ENCODE measurements around the gene PPP1R10. TPM values are rescaled to one million over a fixed set of nuclear protein-coding genes. Genes with fewer than 3 reads are reported as not detected.
"Not testable (repeated sequence)": the region's sequence is repeated elsewhere in the genome, so short reads cannot be mapped to it uniquely, and the experiment has no call there.

PPP1R10 gene
- total RNA-seq: 10 to 100 TPM; 47.6 to 74.0 (median 61.3) TPM

DNA sequence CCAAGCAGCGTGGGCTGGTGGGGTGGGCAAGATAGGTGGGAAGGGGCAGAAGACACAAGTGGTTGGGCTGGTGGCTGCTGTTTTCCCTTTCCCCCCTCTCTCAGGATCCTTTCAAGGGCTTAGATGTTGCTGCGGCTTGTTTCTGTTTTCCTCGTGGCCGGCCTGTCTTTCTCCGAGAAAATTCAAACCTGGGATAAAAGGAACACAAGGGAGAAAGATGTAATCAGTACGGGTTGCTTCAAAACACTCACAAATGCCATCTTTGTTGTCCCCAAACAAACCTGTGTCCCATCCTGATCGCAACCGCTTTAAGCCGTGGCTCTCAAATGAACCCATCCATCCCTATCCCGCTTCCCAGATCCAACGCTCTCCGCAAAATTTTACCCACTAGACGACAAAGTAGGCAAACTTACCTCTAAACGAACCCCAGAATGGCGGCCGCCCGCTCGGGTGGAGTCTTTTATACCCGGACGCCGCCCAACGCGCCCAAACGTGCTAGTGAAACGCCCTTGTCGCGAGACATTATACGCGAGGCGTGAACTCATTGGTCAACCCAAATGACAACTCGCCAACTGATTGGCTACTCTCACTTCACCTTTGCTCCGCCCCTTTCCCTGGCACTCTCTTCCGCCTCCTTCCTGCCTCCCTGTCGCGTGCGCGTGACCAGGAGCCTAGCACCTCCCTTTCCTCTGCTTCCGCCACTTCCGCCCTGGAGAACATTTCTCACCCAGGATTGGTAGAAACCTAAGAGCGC is at the start of gene PPP1R10:
PPP1R10 (minus strand) TSS at position 433 of the 754 bp plus-strand sequence. CDS start 7,299 bp downstream, outside the sequence.
- peak within 1 kb of the TSS; percentile 70 to 86 (median 76) for H3K4me3 ChIP-seq
- H3K27me3 ChIP-seq: no peaks in the 10 kb centered on the region
- peaks cover 0 to 38% (median 0%) of the 10 kb centered on the region in 3 donors for H3K36me3 ChIP-seq
- peak within 1 kb of the TSS; percentile 87 to 97 (median 92) for H3K27ac ChIP-seq
- peak; percentile 95 to 100 (median 99) for DNase-seq
- peak; percentile 100 for TF ChIP-seq POLR2A (IDR thresholded peaks at IDR 0.05)
- TF ChIP-seq, protein P1, sequence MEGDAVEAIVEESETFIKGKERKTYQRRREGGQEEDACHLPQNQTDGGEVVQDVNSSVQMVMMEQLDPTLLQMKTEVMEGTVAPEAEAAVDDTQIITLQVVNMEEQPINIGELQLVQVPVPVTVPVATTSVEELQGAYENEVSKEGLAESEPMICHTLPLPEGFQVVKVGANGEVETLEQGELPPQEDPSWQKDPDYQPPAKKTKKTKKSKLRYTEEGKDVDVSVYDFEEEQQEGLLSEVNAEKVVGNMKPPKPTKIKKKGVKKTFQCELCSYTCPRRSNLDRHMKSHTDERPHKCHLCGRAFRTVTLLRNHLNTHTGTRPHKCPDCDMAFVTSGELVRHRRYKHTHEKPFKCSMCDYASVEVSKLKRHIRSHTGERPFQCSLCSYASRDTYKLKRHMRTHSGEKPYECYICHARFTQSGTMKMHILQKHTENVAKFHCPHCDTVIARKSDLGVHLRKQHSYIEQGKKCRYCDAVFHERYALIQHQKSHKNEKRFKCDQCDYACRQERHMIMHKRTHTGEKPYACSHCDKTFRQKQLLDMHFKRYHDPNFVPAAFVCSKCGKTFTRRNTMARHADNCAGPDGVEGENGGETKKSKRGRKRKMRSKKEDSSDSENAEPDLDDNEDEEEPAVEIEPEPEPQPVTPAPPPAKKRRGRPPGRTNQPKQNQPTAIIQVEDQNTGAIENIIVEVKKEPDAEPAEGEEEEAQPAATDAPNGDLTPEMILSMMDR (IDR thresholded peaks at IDR 0.05): no peak
- H3K4me1 ChIP-seq: peaks cover 0 to 31% (median 9%) of the 10 kb centered on the region in 4 donors
- H3K9me3 ChIP-seq: no peaks in the 10 kb centered on the region

DNA sequence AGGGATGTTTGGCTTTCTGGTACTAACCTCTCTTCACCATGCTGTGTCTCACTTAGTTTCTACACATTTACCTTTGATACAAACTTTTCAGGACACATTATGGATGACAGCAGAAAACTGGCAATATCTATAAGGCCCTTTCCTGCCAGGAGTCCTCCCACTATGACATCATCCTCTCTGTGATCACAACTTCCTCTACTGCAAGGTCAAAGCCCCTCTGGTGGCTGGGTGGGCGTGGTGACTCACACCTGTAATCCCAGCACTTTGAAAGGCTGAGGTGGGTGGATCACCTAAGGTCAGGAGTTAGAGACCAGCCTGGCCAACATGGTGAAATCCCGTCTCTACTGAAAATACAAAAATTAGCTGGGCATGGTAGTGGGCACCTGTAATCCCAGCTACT is 49.3 kb upstream of the PPP1R10 start:
- not testable (repeated sequence) for H3K4me1 ChIP-seq, H3K4me3 ChIP-seq, DNase-seq, H3K9me3 ChIP-seq, H3K27me3 ChIP-seq, H3K27ac ChIP-seq
- H3K36me3 ChIP-seq: peaks cover 0 to 96% (median 0%) of the 10 kb centered on the region in 3 donors

DNA sequence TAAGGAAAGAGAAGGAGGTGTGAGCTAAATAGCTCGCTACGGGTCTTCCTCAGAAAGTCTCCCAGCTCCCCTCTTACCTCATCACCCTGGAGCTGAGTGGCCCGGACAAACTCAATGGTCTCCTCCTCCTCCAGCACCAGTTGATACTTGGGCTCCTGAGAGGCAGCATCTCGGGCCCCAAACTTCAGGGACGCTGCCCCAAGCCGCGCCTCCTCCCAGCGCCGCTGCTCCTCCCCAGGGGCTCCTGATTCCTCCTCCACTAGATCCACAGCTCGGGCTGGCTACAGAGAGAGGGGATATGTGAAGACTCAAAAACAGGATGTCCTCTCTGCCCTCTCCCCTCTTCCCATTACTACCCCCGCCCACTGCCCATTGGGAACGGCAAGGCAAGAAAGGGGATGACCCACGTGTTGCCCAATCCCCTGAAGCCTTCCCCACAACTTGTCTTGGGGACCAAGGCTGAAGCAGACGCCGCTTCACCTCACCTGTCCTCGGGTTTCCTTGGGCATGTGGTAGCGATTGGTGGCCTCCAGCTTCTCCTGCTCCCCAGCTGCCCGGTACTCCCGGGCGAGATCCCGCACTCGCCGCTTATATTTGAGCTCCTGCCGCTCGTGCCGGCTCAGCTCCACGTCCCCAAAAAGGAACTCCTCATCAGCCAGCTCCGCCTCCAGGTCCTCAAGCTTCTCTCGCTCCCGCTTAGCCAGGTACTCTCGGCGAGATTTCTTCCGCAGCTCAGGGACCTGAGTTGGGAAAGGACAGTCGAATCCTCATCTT is 48.1 kb upstream of the PPP1R10 start:
- H3K27me3 ChIP-seq: no peaks in the 10 kb centered on the region
- no peak for DNase-seq
- H3K27ac ChIP-seq: no peak overlapping the region
- TF ChIP-seq POLR2A (IDR thresholded peaks at IDR 0.05): no peak
- TF ChIP-seq, protein P1 (IDR thresholded peaks at IDR 0.05): no peak
- H3K36me3 ChIP-seq: peaks cover 0 to 99% (median 0%) of the 10 kb centered on the region in 3 donors
- no peaks in the 10 kb centered on the region for H3K9me3 ChIP-seq
- H3K4me3 ChIP-seq: no peak overlapping the region
- no peaks in the 10 kb centered on the region for H3K4me1 ChIP-seq

DNA sequence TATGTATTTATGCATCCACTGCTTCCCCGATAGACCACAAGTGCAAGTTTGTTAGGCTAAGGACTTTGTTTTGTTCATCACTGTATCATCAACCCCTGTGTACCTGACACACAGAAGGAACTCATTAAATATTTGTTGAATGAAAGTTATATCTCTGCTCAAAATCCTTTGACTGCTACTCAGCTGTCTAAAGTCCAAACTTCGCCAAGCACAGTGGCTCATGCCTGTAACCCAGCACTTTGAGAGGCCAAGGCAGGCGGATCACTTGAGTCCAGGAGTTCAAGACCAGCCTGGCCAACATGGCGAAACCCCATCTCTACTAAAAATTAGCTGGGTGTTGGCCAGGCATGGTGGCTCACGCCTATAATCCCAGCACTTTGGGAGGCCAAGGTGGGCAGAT is 40.9 kb upstream of the PPP1R10 start:
- not testable (repeated sequence) for H3K4me3 ChIP-seq, H3K4me1 ChIP-seq, H3K9me3 ChIP-seq, H3K27me3 ChIP-seq, H3K27ac ChIP-seq, DNase-seq
- peaks cover 0 to 100% (median 0%) of the 10 kb centered on the region in 3 donors for H3K36me3 ChIP-seq

DNA sequence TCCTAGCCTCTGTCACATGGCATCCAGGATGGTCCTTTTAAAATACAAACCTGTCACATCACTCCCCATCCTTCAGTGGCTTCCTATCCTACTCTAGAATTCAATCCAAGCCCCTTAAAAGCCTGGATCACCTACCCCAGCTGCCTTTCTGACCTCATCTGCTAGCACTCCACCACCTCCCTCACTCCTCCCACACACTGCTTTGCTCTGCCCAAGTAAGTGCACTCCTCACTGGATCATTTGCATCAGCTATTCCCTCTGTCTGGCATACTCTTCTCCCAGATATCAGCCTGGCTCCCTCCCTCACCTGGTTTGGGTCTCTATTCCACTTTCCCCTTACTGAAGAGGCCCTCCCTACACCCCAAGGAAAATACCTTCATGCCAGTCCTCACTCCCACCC is 40.4 kb upstream of the PPP1R10 start:
- Histone ChIP-seq H3K27ac (no peak overlapping the region), H3K4me1 (no peaks in the 10 kb centered on the region), H3K4me3 (no peak overlapping the region), H3K36me3 (peaks cover 0 to 100% (median 0%) of the 10 kb centered on the region in 3 donors), H3K27me3 (no peaks in the 10 kb centered on the region), H3K9me3 (no peaks in the 10 kb centered on the region)
- DNase-seq: no peak
- no peak for TF ChIP-seq POLR2A (IDR thresholded peaks at IDR 0.05)
- TF ChIP-seq, protein P1 (IDR thresholded peaks at IDR 0.05): no peak

DNA sequence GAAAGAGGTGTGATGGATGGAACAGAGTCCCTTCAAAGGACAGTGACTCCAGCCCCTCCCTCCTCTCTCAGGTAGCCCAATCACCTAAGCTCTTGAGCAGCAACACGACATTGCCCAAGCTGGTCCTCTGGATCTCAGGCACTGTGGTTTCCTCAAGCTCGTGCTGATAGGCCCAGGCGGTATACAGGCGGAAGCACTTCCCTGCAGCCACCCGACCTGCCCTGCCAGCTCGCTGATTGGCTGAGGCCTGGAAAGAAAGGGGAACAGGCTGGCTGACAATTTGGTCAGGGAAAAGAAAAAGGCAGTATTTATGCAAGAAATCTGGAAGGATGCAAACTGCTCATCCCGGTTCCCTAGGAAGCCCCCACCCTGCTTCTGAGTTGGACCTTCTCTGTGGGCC is 39.5 kb upstream of the PPP1R10 start:
- no peaks in the 10 kb centered on the region for H3K4me1 ChIP-seq
- no peaks in the 10 kb centered on the region for H3K27me3 ChIP-seq
- H3K9me3 ChIP-seq: no peaks in the 10 kb centered on the region
- peaks cover 0 to 100% (median 0%) of the 10 kb centered on the region in 3 donors for H3K36me3 ChIP-seq
- no peak for TF ChIP-seq POLR2A (IDR thresholded peaks at IDR 0.05)
- TF ChIP-seq, protein P1 (IDR thresholded peaks at IDR 0.05): no peak
- no peak for DNase-seq
- H3K27ac ChIP-seq: no peak overlapping the region
- H3K4me3 ChIP-seq: no peak overlapping the region
